Urinary bladder (tissue), 4 donors: ENCODE results near the gene GALK2. TPM values are rescaled to one million over a fixed set of nuclear protein-coding genes. Genes with fewer than 3 reads are reported as not detected.
A peak's percentile ranks its signal among the peaks of the same experiment; 100 is the strongest.

ENCODE experiments used
- DNase-seq: peaks from one replicate; pipeline ENCODE4 v3.0.0-alpha.2; 2015; ENCODE audit errors: extremely low spot score
- H3K27ac ChIP-seq: one replicate; pipeline ENCODE4 v1.5.1; 2013; ENCODE audit warnings: low read depth, mild to moderate bottlenecking, moderate library complexity
- H3K36me3 ChIP-seq: one replicate; pipeline ENCODE4 v1.6.1; 2013; ENCODE audit warnings: mild to moderate bottlenecking, moderate library complexity; ENCODE audit not compliant: insufficient read depth
- H3K4me1 ChIP-seq: one replicate; pipeline ENCODE4 v1.6.1; 2013; ENCODE audit warnings: mild to moderate bottlenecking, moderate library complexity; ENCODE audit not compliant: insufficient read depth
- H3K4me3 ChIP-seq: one replicate; pipeline ENCODE4 v1.5.1; 2013; ENCODE audit warnings: low read depth, low read length
- WGBS: extraction: QIAGEN DNeasy Blood & Tissue Kit; methylation state at CpG from one replicate; pipeline ENCODE4 v1.1.7; 2013; 5-methylcytosine and 5-hydroxymethylcytosine counted together
- polyA plus RNA-seq: library from polyadenylated mRNA; stranded (reverse); fragments of 200-250 nt; gene quantifications from one replicate; pipeline ENCODE4 v1.2.3, GENCODE V29; 2013
- total RNA-seq: library from RNA; depleted of rRNA; stranded (reverse); fragments of >200 nt; gene quantifications from one replicate; pipeline ENCODE4 v1.2.3, GENCODE V29; 2014
- donor health status: healthy with polysubstance abuse.
- donor health status: healthy.

The GALK2 gene
- 49.8 TPM for total RNA-seq
- polyA plus RNA-seq, result 22.2 TPM

DNA sequence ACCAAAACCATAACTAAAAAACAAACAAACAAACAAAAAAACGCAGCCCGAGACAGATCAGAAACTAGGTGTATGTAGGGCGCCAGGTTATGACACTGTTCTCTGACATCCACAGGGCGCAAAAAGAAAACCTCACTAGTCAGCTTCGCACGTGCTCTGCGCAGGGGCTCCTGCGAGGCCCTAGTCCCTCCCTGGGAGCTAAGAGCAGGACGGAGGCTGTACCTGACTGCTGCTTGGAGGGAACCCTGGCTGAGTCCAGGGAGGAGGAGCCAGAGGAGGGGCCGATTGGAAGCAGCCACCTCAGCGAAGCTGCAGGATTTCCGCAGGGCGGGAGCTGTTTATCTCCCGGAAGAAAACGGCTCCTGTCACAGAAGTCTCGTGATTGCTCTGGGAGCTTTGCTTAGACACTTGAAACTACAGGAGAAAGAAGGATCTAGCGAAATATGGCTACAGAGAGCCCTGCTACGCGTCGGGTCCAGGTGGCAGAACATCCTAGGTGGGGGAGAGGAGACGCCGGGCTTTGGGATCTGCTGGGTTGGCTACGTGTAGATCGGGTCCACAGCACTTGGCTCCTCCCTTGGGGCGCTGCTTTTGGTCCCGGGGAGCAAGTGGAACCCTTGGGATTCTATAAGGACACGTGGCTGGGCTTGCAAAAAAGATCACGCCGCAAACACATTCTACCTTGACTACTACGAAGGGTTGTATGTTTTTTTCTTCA lies at the start of gene GALK2:
GALK2 (plus strand) TSS at position 368 of the 718 bp plus-strand sequence; CDS start at position 444, 76 bp downstream.
- peak within 1 kb of the TSS; percentile 61 for H3K4me3 ChIP-seq

DNA sequence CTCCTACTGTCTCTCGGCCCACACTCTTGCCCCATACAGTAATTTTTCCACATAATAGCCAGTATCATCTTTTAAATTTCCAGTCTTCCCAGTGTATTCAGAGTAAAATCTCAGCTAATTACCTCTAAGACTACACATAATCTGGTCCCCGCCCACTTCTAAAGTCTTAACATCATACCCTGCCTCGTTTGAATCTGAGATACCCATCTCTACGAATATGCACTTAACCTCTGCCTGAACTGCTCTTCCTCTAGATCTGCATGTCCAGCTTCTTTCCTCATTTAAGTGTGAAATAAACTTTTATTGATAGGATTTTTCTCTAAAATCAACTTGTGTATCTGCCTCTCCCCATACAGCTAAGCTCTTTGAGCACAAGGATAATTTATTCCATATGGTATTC lies 49.2 kb upstream of the GALK2 start:
- WGBS, result 68% methylated on average over 4 of the region's 4 CpGs
- no peak overlapping the region for H3K4me3 ChIP-seq
- no peak overlapping the region for H3K27ac ChIP-seq
- peaks cover 2% of the 10 kb centered on the region for H3K36me3 ChIP-seq
- no peaks in the 10 kb centered on the region for H3K4me1 ChIP-seq
- no peak for DNase-seq

More for the DNA sequence above, at the start of gene GALK2:
- 5% methylated on average over 30 of the region's 30 CpGs for WGBS
- no peaks in the 10 kb centered on the region for H3K4me1 ChIP-seq
- DNase-seq, result peak; percentile 67
- no peaks in the 10 kb centered on the region for H3K36me3 ChIP-seq
- H3K27ac ChIP-seq, result peak within 1 kb of the TSS; percentile 78

DNA sequence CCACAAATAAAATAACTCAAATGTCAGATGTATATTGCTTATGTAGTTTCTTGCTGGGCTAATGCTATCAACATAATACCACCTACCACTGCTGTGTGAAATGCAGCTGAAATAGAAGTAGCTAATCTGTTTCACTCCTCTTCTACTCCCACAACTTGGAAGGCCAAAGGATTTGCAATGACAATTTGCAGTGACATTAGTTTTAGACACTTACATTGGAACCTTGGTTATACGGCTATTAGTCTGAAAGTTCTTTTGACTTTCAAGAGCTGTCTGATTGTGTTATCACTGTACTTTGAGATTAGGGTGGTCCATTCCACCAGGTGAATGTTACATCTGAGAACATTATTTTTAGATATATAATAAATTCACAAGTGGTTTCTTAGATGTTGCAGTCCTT lies 48.1 kb upstream of the GALK2 start:
- no peak for DNase-seq
- WGBS, result 90% methylated on average over 1 of the region's 1 CpG
- Histone ChIP-seq H3K4me1 (no peaks in the 10 kb centered on the region), H3K36me3 (peaks cover 2% of the 10 kb centered on the region), H3K27ac (no peak overlapping the region), H3K4me3 (no peak overlapping the region)

DNA sequence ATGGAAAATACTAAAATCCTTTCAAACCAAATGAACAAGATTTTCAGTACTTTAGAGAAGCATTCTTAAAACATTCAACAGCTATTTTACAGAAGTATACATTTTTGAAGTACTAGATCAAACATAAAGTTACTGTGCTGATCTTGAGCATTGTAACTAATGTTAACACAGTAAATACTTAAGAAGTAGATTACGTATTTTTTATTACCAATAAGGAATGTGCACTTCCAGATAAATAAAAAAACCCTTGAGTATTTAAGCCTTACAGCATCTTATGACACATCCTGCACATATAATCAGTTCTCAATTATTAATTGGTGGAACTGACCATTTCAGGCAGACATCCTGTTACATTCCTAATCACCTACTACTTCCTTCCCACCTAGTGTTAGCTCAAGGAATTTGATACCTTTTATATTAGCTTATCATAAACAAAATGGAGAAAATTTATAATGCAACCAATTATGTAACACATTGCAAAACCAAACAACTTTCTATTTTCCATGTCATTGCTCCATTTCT lies 47.4 kb upstream of the GALK2 start:
- Histone ChIP-seq H3K4me3 (no peak overlapping the region), H3K4me1 (no peaks in the 10 kb centered on the region), H3K27ac (no peak overlapping the region), H3K36me3 (peaks cover 2% of the 10 kb centered on the region)
- no peak for DNase-seq
- WGBS, result 35% methylated on average over 1 of the region's 1 CpG

DNA sequence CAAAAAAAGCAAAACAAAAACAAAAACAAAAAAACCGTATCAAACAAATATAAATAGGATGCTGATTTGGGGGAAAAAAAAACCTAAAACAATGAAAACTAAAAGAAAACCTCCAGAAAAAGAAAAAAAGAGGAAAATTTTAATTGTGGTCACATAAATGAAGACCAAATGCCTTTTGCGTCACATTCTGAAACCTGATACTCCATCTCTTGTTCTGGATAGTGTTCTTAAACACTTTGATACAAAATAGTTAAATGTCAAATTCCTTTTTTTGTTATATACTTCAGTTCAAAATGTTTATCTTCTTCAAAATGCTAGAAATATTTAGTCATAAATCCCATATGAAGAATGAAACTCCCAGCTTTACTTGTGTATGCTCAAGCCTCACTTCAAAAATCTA lies 45.7 kb upstream of the GALK2 start:
- 89% methylated on average over 2 of the region's 2 CpGs for WGBS
- Histone ChIP-seq H3K4me3 (no peak overlapping the region), H3K4me1 (no peaks in the 10 kb centered on the region), H3K36me3 (peaks cover 2% of the 10 kb centered on the region), H3K27ac (no peak overlapping the region)
- no peak for DNase-seq

DNA sequence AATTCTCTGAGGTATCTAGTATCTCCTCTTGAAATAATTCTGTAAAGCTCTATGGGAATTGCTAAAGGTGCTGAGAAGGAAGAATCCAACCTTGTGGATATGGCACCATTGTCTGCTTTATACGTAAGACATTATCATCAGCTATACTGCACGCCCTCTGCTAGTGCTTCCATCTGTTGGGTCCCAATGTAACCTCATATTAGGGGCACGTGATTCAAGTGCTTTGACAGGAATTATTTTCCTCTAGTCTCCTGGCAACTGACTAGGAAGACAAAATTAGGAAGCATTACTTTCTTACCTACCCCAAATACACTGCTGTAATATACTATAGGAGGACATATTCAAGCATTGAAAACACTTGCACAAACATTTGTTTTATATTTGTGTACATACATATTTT lies 38.6 kb upstream of the GALK2 start:
- WGBS, result 83% methylated on average over 3 of the region's 3 CpGs
- DNase-seq, result no peak
- H3K4me3 ChIP-seq, result no peak overlapping the region
- H3K36me3 ChIP-seq, result peaks cover 5% of the 10 kb centered on the region
- no peak overlapping the region for H3K27ac ChIP-seq
- no peaks in the 10 kb centered on the region for H3K4me1 ChIP-seq

DNA sequence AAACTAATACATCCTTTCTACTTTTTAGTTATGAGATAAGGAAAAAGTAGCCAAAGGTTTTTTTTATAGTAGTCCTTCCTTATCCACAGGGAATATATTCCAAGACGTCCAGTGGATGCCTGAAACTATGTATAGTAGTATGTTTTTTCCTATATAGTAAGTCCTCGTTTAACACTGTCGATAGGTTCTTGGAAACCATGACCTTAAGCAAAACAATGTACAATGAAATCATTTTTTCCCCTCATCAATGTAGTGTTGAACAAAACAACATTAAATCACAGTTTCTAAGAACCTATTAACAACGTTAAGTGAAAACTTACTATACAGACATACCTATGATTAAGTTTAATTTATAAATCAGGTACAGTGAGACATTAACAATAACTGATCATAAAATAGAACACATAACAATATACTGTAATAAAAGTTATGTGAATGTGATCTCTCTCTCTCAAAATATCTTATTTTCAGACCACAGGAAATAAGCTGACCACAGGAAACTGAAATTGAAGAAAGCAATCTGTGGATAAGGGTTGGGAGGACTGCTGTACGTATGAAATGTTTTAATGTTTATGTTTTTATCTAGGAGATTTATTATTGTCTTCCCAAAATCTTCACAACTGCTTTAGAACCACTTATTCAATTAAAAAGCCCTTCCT lies 35.2 kb upstream of the GALK2 start:
- H3K27ac ChIP-seq, result no peak overlapping the region
- WGBS, result 61% methylated on average over 5 of the region's 5 CpGs
- peaks cover 3% of the 10 kb centered on the region for H3K36me3 ChIP-seq
- no peak for DNase-seq
- H3K4me3 ChIP-seq, result no peak overlapping the region
- no peaks in the 10 kb centered on the region for H3K4me1 ChIP-seq

DNA sequence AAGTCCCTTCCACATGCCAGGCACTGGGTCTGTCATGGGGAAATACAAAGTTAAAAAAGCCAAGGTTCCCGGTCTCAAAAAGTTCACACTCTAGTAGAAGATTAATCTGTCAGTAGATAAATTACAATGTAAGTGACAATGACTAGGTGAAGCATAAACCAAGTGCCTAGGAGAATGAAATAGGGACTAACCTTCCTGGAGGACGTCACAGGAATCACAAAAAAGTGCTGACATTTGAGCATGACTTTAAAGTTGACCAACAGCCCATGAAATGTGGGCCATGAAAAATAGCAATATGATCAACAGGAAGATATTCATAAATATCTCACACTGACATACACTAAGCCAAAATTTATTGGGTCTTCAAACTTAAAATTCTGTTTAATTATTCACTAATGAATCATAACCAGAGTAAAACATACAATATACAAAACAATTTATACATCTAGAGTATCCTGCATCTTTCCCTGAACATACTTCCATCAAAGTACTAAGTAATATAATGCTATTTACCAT lies 34.6 kb upstream of the GALK2 start:
- no peak for DNase-seq
- Histone ChIP-seq H3K36me3 (peaks cover 3% of the 10 kb centered on the region), H3K4me3 (no peak overlapping the region), H3K27ac (no peak overlapping the region), H3K4me1 (no peaks in the 10 kb centered on the region)
- WGBS, result 65% methylated on average over 2 of the region's 2 CpGs

DNA sequence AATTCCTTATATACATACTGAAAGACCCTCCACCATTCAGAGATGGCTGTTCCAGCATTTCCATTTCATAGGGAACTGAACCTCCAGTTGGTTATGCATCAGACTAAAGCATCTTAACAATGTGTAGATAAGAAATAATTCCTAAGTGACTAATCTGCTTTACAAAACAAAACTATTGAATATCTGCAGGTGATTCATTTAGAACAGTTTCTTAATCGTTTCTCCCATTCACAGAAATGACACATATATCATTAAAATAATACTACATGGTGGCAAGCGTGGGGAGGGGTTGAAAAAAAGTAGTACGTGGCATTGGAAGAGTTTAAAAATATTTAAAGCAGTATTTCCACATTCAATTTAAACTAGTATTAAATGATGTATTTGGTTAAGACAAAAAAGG lies 34.1 kb upstream of the GALK2 start:
- WGBS, result 87% methylated on average over 3 of the region's 3 CpGs
- Histone ChIP-seq H3K4me3 (no peak overlapping the region), H3K4me1 (no peaks in the 10 kb centered on the region), H3K27ac (no peak overlapping the region), H3K36me3 (peaks cover 2% of the 10 kb centered on the region)
- DNase-seq, result no peak

DNA sequence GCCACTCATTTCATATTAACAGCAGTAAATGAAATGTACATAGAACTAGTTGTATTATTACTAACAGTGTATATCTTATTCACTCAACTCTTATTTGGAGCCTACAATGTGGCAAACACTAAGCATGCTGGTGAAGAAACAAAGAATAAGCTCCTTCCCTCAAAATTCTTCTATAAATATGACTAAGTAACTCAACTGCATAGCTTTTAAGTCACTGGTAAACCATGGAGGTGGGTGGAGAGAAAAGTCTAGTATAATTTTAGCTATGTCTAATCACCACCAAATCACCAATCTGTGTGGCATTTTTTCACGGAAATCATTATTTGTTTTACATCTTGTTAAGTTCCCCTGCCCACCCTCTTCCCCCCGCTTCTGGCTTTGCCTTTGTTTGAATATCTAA lies 32.2 kb upstream of the GALK2 start:
- 91% methylated on average over 2 of the region's 2 CpGs for WGBS
- Histone ChIP-seq H3K27ac (no peak overlapping the region), H3K36me3 (peaks cover 2% of the 10 kb centered on the region), H3K4me1 (no peaks in the 10 kb centered on the region), H3K4me3 (no peak overlapping the region)
- DNase-seq, result no peak

DNA sequence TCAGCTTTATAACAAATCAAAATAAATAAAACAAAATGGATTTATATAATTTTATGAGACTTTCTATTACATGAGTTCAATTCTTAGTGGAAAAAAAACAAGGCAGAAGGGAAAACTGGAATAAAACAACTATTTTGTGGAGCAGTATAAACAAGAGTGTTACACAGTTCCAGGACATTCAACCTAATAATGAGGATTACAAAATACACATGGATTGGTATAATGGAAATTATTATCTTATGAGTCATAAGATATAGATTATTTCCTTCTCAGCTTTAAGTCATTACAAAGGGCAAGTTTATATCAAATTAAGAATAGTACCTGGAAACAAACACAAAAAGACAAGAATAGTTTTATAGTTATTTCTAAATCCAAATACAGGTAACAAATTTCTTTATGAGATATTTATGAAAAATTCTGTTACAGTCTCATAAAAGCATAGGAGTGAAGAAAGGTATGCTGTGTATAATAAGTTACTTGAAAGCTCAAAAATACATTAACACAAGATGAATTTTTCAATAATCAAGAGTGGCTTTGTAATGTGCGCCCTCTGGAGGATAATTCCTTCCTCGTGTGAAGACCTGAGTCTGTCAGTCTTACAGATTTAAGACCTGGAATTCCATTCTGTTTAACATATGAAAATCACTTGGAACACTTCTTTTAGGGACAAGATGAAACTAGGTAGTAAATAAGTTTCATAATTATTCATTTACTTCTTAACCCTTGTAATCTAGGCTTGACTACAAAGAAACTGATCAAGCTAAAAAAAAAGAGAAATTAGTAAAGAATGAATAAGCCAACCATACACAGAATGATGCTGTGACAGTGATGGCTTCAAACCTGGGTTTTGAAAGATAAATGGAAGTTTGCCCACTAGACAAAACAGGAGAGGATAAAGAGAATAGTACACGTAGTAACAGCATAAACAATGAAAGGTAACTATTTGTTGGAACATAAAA lies 24.1 kb upstream of the GALK2 start:
- WGBS, result 29% methylated on average over 3 of the region's 3 CpGs
- no peak overlapping the region for H3K4me3 ChIP-seq
- DNase-seq, result no peak
- H3K36me3 ChIP-seq, result peaks cover 2% of the 10 kb centered on the region
- no peaks in the 10 kb centered on the region for H3K4me1 ChIP-seq
- H3K27ac ChIP-seq, result no peak overlapping the region

DNA sequence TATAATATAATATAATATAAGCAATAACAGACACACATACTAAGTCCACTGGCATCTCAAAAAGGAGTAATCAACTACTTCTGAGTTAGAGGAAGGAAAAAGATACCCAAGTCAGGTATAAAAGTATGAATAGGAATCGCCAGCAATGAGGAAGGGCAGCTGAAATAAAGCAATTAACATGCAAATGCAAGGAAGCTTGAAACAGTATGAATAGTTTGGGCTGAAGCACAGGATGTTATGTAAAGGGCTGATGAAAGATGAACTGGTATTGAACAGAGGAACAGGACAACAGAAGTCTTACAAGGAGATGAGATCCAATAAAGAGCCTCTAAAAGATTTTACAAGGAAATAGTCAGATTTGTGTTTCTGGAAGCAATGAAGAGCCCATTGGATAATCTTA lies 21.7 kb upstream of the GALK2 start:
- H3K4me3 ChIP-seq, result no peak overlapping the region
- DNase-seq, result no peak
- H3K36me3 ChIP-seq, result peaks cover under 1% of the 10 kb centered on the region
- WGBS, result 74% methylated on average over 1 of the region's 1 CpG
- H3K4me1 ChIP-seq, result no peaks in the 10 kb centered on the region
- H3K27ac ChIP-seq, result peak overlapping the region; percentile 10

DNA sequence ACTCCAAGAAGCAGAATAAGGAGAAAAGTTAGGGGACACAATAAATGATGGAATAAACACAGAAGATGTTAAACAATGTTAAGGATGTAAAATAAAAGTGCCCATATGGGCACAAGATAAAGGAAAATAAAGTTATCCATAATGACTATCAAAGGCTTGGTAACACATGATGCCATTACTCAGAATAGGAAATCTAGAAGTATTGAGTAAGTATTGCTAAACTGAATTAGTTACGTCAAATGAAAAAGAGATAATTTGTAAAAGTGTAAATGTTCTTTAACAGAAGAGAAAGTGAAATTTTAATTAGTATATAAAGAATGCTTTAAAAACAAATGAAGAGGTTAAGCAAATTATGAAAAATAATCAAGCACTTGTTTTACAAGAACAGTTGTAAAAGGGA lies 21.3 kb upstream of the GALK2 start:
- Histone ChIP-seq H3K4me1 (no peaks in the 10 kb centered on the region), H3K4me3 (no peak overlapping the region), H3K27ac (peak overlapping the region; percentile 10), H3K36me3 (no peaks in the 10 kb centered on the region)
- DNase-seq, result no peak
- WGBS, result 94% methylated on average over 1 of the region's 1 CpG
